ENCODE data around the gene LIMS1.

DNA sequence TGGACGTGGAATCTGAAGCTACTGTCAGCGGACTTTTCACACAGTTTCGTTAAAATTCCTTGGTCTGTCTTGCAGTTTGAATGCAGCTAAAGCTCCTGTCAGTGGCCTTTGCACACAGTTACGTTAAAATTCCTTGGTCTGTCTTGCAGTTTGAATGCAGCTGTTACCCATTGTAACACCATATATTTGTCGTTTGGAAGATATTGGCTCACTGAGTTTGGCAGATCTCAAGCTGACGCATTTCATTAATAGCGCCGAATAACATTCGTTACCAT, 1.0 kb downstream of the LIMS1 start:
- TF ChIP-seq, protein P1, sequence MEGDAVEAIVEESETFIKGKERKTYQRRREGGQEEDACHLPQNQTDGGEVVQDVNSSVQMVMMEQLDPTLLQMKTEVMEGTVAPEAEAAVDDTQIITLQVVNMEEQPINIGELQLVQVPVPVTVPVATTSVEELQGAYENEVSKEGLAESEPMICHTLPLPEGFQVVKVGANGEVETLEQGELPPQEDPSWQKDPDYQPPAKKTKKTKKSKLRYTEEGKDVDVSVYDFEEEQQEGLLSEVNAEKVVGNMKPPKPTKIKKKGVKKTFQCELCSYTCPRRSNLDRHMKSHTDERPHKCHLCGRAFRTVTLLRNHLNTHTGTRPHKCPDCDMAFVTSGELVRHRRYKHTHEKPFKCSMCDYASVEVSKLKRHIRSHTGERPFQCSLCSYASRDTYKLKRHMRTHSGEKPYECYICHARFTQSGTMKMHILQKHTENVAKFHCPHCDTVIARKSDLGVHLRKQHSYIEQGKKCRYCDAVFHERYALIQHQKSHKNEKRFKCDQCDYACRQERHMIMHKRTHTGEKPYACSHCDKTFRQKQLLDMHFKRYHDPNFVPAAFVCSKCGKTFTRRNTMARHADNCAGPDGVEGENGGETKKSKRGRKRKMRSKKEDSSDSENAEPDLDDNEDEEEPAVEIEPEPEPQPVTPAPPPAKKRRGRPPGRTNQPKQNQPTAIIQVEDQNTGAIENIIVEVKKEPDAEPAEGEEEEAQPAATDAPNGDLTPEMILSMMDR (tag by site-specific recombination; IDR thresholded peaks at IDR 0.05): no peak
- TF ChIP-seq FEZF1 (tag by site-specific recombination; IDR thresholded peaks at IDR 0.05) (no peak), ZNF274 (IDR thresholded peaks at IDR 0.05; ENCODE audit: low read length) (no peak), ZNF274 (tag by site-specific recombination; IDR thresholded peaks at IDR 0.05; ENCODE audit: borderline replicate concordance) (no peak), ZNF626 (tag by site-specific recombination; IDR thresholded peaks at IDR 0.05) (no peak), REST (tag by site-specific recombination; IDR thresholded peaks at IDR 0.05) (no peak), ZNF132 (tag by site-specific recombination; IDR thresholded peaks at IDR 0.05; ENCODE audit: borderline replicate concordance) (no peak), ZNF830 (tag by site-specific recombination; IDR thresholded peaks at IDR 0.05; ENCODE audit: low read depth) (no peak), TCF7L2 (IDR thresholded peaks at IDR 0.05; ENCODE audit: borderline replicate concordance, low read depth, low read length) (no peak), ZNF521 (tag by site-specific recombination; IDR thresholded peaks at IDR 0.05) (no peak)
- TF ChIP-seq, protein P2, sequence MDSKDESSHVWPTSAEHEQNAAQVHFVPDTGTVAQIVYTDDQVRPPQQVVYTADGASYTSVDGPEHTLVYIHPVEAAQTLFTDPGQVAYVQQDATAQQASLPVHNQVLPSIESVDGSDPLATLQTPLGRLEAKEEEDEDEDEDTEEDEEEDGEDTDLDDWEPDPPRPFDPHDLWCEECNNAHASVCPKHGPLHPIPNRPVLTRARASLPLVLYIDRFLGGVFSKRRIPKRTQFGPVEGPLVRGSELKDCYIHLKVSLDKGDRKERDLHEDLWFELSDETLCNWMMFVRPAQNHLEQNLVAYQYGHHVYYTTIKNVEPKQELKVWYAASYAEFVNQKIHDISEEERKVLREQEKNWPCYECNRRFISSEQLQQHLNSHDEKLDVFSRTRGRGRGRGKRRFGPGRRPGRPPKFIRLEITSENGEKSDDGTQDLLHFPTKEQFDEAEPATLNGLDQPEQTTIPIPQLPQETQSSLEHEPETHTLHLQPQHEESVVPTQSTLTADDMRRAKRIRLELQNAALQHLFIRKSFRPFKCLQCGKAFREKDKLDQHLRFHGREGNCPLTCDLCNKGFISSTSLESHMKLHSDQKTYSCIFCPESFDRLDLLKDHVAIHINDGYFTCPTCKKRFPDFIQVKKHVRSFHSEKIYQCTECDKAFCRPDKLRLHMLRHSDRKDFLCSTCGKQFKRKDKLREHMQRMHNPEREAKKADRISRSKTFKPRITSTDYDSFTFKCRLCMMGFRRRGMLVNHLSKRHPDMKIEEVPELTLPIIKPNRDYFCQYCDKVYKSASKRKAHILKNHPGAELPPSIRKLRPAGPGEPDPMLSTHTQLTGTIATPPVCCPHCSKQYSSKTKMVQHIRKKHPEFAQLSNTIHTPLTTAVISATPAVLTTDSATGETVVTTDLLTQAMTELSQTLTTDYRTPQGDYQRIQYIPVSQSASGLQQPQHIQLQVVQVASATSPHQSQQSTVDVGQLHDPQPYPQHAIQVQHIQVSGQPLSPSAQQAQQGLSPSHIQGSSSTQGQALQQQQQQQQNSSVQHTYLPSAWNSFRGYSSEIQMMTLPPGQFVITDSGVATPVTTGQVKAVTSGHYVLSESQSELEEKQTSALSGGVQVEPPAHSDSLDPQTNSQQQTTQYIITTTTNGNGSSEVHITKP (tag by site-specific recombination; IDR thresholded peaks at IDR 0.05): no peak
